Left ventricle myocardium inferior (tissue), 1 donor: ENCODE measurements around the gene KIR3DL1. TPM values are rescaled to one million over a fixed set of nuclear protein-coding genes. Genes with fewer than 3 reads are reported as not detected.
"Not testable (repeated sequence)": the region's sequence is repeated elsewhere in the genome, so short reads cannot be mapped to it uniquely, and the experiment has no call there.

Experiments
- DNase-seq: peaks from one replicate; pipeline ENCODE4 v3.0.0-alpha.2; 2020
- H3K27ac ChIP-seq: fragments of 200-600 bp; replicated peaks from 2 replicates; pipeline ENCODE4 v1.8.0; 2021
- H3K27me3 ChIP-seq: fragments of 200-600 bp; 2 replicates; pipeline ENCODE4 v1.8.0; 2021; ENCODE audit warnings: low read depth
- H3K36me3 ChIP-seq: fragments of 200-600 bp; 2 replicates; pipeline ENCODE4 v1.8.0; 2021
- H3K4me1 ChIP-seq: fragments of 200-600 bp; 2 replicates; pipeline ENCODE4 v1.8.0; 2021
- H3K4me3 ChIP-seq: fragments of 200-600 bp; 2 replicates; pipeline ENCODE4 v1.8.0; 2021; ENCODE audit warnings: mild to moderate bottlenecking, moderate library complexity
- H3K9me3 ChIP-seq: fragments of 200-600 bp; replicated peaks from 2 replicates; pipeline ENCODE4 v1.8.0; 2021
- intact Hi-C: fragments of 100-400 bp; cut with micrococcal nuclease; formaldehyde crosslinking; loops from one replicate; pipeline ENCODE4 v1.11.0; 2022
- long read RNA-seq: library from polyadenylated mRNA; unstranded; transcript quantifications from one replicate; pipeline ENCODE4 v2.0.0, GENCODE V29; 2021
- total RNA-seq: library from RNA; stranded (reverse); fragmentation: NEBNext Ultra II Directional; extraction: Animal tissue kit (Norgen Biotek cat#: 25700); gene quantifications from one replicate; pipeline ENCODE4 v1.2.1, GENCODE V29; 2021
- donor health status: DM: no; HTN: yes; CAD: no; lungs with severe emphysema.

Gene KIR3DL1
- total RNA-seq, result not detected
- long read RNA-seq, result 0 reads

GRCh38 chr19:54816251-54816650 is at the start of gene KIR3DL1:
Gene KIR3DL1 (plus strand): TSS chr19:54816468.
- intact Hi-C loops, H3K27ac ChIP-seq, DNase-seq, H3K4me1 ChIP-seq, H3K36me3 ChIP-seq, H3K4me3 ChIP-seq: not testable (repeated sequence)
- H3K27me3 ChIP-seq, result peaks cover 38% of the 10 kb centered on the region
- peaks cover 14% of the 10 kb centered on the region for H3K9me3 ChIP-seq

GRCh38 chr19:54769646-54770045 is 46.6 kb upstream of the KIR3DL1 start, which contains the start of gene KIR2DL1:
Gene KIR2DL1 (plus strand): TSS chr19:54769793. CDS start chr19:54769851, 58 bp downstream.
- H3K27ac ChIP-seq, H3K4me1 ChIP-seq, DNase-seq, intact Hi-C loops, H3K4me3 ChIP-seq, H3K36me3 ChIP-seq: not testable (repeated sequence)
- Histone ChIP-seq H3K27me3 (peaks cover 19% of the 10 kb centered on the region), H3K9me3 (peaks cover 10% of the 10 kb centered on the region)

GRCh38 chr19:54770511-54770910 is 45.8 kb upstream of the KIR3DL1 start:
- H3K4me1 ChIP-seq, H3K27ac ChIP-seq, H3K9me3 ChIP-seq, DNase-seq, H3K4me3 ChIP-seq, H3K36me3 ChIP-seq, intact Hi-C loops: not testable (repeated sequence)
- H3K27me3 ChIP-seq, result peaks cover 14% of the 10 kb centered on the region

GRCh38 chr19:54771018-54771960 is 45.0 kb upstream of the KIR3DL1 start:
- H3K4me3 ChIP-seq, H3K27ac ChIP-seq, DNase-seq, H3K9me3 ChIP-seq, intact Hi-C loops, H3K36me3 ChIP-seq, H3K4me1 ChIP-seq: not testable (repeated sequence)
- H3K27me3 ChIP-seq, result peaks cover 13% of the 10 kb centered on the region

GRCh38 chr19:54772666-54773065 is 43.6 kb upstream of the KIR3DL1 start:
- intact Hi-C loops, H3K4me1 ChIP-seq: not testable (repeated sequence)
- H3K27me3 ChIP-seq, result peaks cover 10% of the 10 kb centered on the region

GRCh38 chr19:54775095-54775815 is 41.0 kb upstream of the KIR3DL1 start:
- DNase-seq, intact Hi-C loops, H3K9me3 ChIP-seq, H3K4me1 ChIP-seq, H3K36me3 ChIP-seq, H3K27ac ChIP-seq, H3K4me3 ChIP-seq: not testable (repeated sequence)
- H3K27me3 ChIP-seq, result peaks cover 10% of the 10 kb centered on the region

More at GRCh38 chr19:54772666-54773065, 43.6 kb upstream of the KIR3DL1 start:
- H3K27ac ChIP-seq, H3K9me3 ChIP-seq, H3K36me3 ChIP-seq, H3K4me3 ChIP-seq, DNase-seq: not testable (repeated sequence)

GRCh38 chr19:54775830-54776229 is 40.4 kb upstream of the KIR3DL1 start:
- H3K27me3 ChIP-seq, result peaks cover 10% of the 10 kb centered on the region
- H3K4me3 ChIP-seq, DNase-seq, H3K36me3 ChIP-seq, H3K9me3 ChIP-seq, H3K4me1 ChIP-seq, intact Hi-C loops, H3K27ac ChIP-seq: not testable (repeated sequence)

GRCh38 chr19:54777851-54778250 is 38.4 kb upstream of the KIR3DL1 start:
- H3K27ac ChIP-seq, H3K27me3 ChIP-seq, H3K4me3 ChIP-seq, H3K36me3 ChIP-seq, DNase-seq, intact Hi-C loops, H3K4me1 ChIP-seq, H3K9me3 ChIP-seq: not testable (repeated sequence)

GRCh38 chr19:54778896-54779295 is 37.4 kb upstream of the KIR3DL1 start:
- H3K9me3 ChIP-seq, intact Hi-C loops, DNase-seq, H3K27ac ChIP-seq, H3K36me3 ChIP-seq, H3K4me3 ChIP-seq, H3K27me3 ChIP-seq, H3K4me1 ChIP-seq: not testable (repeated sequence)

GRCh38 chr19:54782916-54783315 is 33.4 kb upstream of the KIR3DL1 start:
- H3K27me3 ChIP-seq, result peaks cover 28% of the 10 kb centered on the region
- H3K36me3 ChIP-seq, DNase-seq, intact Hi-C loops, H3K4me1 ChIP-seq, H3K4me3 ChIP-seq, H3K27ac ChIP-seq, H3K9me3 ChIP-seq: not testable (repeated sequence)

GRCh38 chr19:54786091-54786723 is 30.1 kb upstream of the KIR3DL1 start:
- DNase-seq, H3K36me3 ChIP-seq, H3K4me1 ChIP-seq, H3K27ac ChIP-seq, intact Hi-C loops, H3K4me3 ChIP-seq, H3K9me3 ChIP-seq: not testable (repeated sequence)
- peaks cover 33% of the 10 kb centered on the region for H3K27me3 ChIP-seq

GRCh38 chr19:54788154-54788553 is 28.1 kb upstream of the KIR3DL1 start:
- DNase-seq, H3K4me1 ChIP-seq, intact Hi-C loops, H3K9me3 ChIP-seq, H3K36me3 ChIP-seq, H3K4me3 ChIP-seq, H3K27ac ChIP-seq: not testable (repeated sequence)
- H3K27me3 ChIP-seq, result peaks cover 30% of the 10 kb centered on the region
